Measurements from ENCODE around the gene NSD2.

Gene NSD2

GRCh38 chr4:1983846-1984405 is 112.7 kb downstream of the NSD2 start:
- no peaks in the 10 kb centered on the region for H3K27me3 ChIP-seq (ENCODE audit: low read length)
- H3K4me3 ChIP-seq (ENCODE audit: insufficient read depth, low read length, poor library complexity, severe bottlenecking): no peak overlapping the region
- H3K9ac ChIP-seq (ENCODE audit: low read length): no peak overlapping the region
- H3K9me2 ChIP-seq (replicated peaks; ENCODE audit: insufficient read depth, low read length): no peaks in the 10 kb centered on the region
- H3K36me3 ChIP-seq (ENCODE audit: low read length): peaks cover 10% of the 10 kb centered on the region
- TF ChIP-seq, protein P1, sequence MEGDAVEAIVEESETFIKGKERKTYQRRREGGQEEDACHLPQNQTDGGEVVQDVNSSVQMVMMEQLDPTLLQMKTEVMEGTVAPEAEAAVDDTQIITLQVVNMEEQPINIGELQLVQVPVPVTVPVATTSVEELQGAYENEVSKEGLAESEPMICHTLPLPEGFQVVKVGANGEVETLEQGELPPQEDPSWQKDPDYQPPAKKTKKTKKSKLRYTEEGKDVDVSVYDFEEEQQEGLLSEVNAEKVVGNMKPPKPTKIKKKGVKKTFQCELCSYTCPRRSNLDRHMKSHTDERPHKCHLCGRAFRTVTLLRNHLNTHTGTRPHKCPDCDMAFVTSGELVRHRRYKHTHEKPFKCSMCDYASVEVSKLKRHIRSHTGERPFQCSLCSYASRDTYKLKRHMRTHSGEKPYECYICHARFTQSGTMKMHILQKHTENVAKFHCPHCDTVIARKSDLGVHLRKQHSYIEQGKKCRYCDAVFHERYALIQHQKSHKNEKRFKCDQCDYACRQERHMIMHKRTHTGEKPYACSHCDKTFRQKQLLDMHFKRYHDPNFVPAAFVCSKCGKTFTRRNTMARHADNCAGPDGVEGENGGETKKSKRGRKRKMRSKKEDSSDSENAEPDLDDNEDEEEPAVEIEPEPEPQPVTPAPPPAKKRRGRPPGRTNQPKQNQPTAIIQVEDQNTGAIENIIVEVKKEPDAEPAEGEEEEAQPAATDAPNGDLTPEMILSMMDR (IDR thresholded peaks at IDR 0.05; ENCODE audit: insufficient read depth, low read length, poor library complexity, severe bottlenecking): no peak
- no peak for TF ChIP-seq EZH2phosphoT487 (conservative IDR thresholded peaks at IDR 0.05; ENCODE audit: low read length)
- no peak overlapping the region for H3K27ac ChIP-seq (ENCODE audit: low read depth, low read length)
- no peaks in the 10 kb centered on the region for H3K79me2 ChIP-seq (ENCODE audit: insufficient read depth, low read length)
- no peak overlapping the region for H2AFZ ChIP-seq (ENCODE audit: low read depth, low read length, severe bottlenecking)
- no peaks in the 10 kb centered on the region for H3K9me3 ChIP-seq (ENCODE audit: insufficient read depth, low read length)
- H3F3A ChIP-seq (ENCODE audit: insufficient read depth): peaks cover 26% of the 10 kb centered on the region
- H4K20me1 ChIP-seq (ENCODE audit: low read depth, low read length): peaks cover 4% of the 10 kb centered on the region; the same call in 1 of the 2 replicates
- no peak overlapping the region for H3K4me2 ChIP-seq (ENCODE audit: low read depth, low read length, poor library complexity, severe bottlenecking)

- peaks cover 4% of the 10 kb centered on the region; the same call in 1 of the 2 replicates for H4K20me1 ChIP-seq (ENCODE audit: low read depth, low read length)
- H3K9me3 ChIP-seq (ENCODE audit: insufficient read depth, low read length): no peaks in the 10 kb centered on the region
- TF ChIP-seq, protein P1 (IDR thresholded peaks at IDR 0.05; ENCODE audit: insufficient read depth, low read length, poor library complexity, severe bottlenecking): no peak
- TF ChIP-seq EZH2phosphoT487 (conservative IDR thresholded peaks at IDR 0.05; ENCODE audit: low read length): no peak
- H3K4me2 ChIP-seq (ENCODE audit: low read depth, low read length, poor library complexity, severe bottlenecking): no peak overlapping the region
- H3K79me2 ChIP-seq (ENCODE audit: insufficient read depth, low read length): no peaks in the 10 kb centered on the region
- H3K4me3 ChIP-seq (ENCODE audit: insufficient read depth, low read length, poor library complexity, severe bottlenecking): no peak overlapping the region
- H2AFZ ChIP-seq (ENCODE audit: low read depth, low read length, severe bottlenecking): no peak overlapping the region
- H3F3A ChIP-seq (ENCODE audit: insufficient read depth): peaks cover 26% of the 10 kb centered on the region
- no peak overlapping the region for H3K9ac ChIP-seq (ENCODE audit: low read length)
- H3K27ac ChIP-seq (ENCODE audit: low read depth, low read length): no peak overlapping the region
- no peaks in the 10 kb centered on the region for H3K9me2 ChIP-seq (replicated peaks; ENCODE audit: insufficient read depth, low read length)
- peaks cover 10% of the 10 kb centered on the region for H3K36me3 ChIP-seq (ENCODE audit: low read length)
- H3K27me3 ChIP-seq (ENCODE audit: low read length): no peaks in the 10 kb centered on the region
Measured at GRCh38 chr4:1984406-1985191, 113.4 kb downstream of the NSD2 start.

DNA sequence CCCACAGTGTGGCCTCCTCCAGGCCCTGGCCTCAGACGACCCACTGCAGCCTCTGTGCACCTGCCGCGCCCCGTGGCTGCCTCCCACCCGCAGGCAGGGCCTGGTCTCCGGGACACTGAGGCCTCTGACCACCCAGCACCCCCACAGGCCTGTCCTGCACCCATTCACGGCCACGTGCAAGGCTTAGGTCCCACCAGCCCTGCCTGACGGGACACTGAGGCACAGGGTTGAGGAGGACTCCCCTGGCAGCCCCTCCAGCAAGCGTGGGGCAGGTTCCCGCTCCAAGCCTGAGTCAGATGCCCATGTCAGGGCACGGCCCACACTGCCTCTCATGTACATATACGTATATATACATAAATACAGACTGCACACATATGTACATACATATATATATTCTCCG is 114.1 kb downstream of the NSD2 start:
- TF ChIP-seq, protein P1 (IDR thresholded peaks at IDR 0.05; ENCODE audit: insufficient read depth, low read length, poor library complexity, severe bottlenecking): no peak
- no peak for TF ChIP-seq EZH2phosphoT487 (conservative IDR thresholded peaks at IDR 0.05; ENCODE audit: low read length)
- H2AFZ ChIP-seq (ENCODE audit: low read depth, low read length, severe bottlenecking): no peak overlapping the region
- H3K36me3 ChIP-seq (ENCODE audit: low read length): peaks cover 10% of the 10 kb centered on the region
- H4K20me1 ChIP-seq (ENCODE audit: low read depth, low read length): peaks cover 4% of the 10 kb centered on the region; the same call in 1 of the 2 replicates
- no peaks in the 10 kb centered on the region for H3K79me2 ChIP-seq (ENCODE audit: insufficient read depth, low read length)
- H3K27ac ChIP-seq (ENCODE audit: low read depth, low read length): no peak overlapping the region
- no peaks in the 10 kb centered on the region for H3K27me3 ChIP-seq (ENCODE audit: low read length)
- no peak overlapping the region for H3K4me3 ChIP-seq (ENCODE audit: insufficient read depth, low read length, poor library complexity, severe bottlenecking)
- no peak overlapping the region for H3K4me2 ChIP-seq (ENCODE audit: low read depth, low read length, poor library complexity, severe bottlenecking)
- H3F3A ChIP-seq (ENCODE audit: insufficient read depth): peaks cover 24% of the 10 kb centered on the region
- no peaks in the 10 kb centered on the region for H3K9me2 ChIP-seq (replicated peaks; ENCODE audit: insufficient read depth, low read length)
- H3K9ac ChIP-seq (ENCODE audit: low read length): no peak overlapping the region
- H3K9me3 ChIP-seq (ENCODE audit: insufficient read depth, low read length): no peaks in the 10 kb centered on the region

All from SU-DHL-6 (cell line).